DMS153 treated with DMSO at 0.1 percent for 48 hours (cell line): ENCODE measurements around the gene FBXL19.
"Not testable (repeated sequence)": the region's sequence is repeated elsewhere in the genome, so short reads cannot be mapped to it uniquely, and the experiment has no call there.

Experiments used
- DNase-seq: peaks from one replicate; lab custom pipeline; 2025; ENCODE audit not compliant: unreplicated experiment; lab: John Stamatoyannopoulos, UW

Gene FBXL19

GRCh38 chr16:30921748-30922419 lies 1.5 kb upstream of the FBXL19 start:
- DNase-seq = peak; percentile 90

DNA sequence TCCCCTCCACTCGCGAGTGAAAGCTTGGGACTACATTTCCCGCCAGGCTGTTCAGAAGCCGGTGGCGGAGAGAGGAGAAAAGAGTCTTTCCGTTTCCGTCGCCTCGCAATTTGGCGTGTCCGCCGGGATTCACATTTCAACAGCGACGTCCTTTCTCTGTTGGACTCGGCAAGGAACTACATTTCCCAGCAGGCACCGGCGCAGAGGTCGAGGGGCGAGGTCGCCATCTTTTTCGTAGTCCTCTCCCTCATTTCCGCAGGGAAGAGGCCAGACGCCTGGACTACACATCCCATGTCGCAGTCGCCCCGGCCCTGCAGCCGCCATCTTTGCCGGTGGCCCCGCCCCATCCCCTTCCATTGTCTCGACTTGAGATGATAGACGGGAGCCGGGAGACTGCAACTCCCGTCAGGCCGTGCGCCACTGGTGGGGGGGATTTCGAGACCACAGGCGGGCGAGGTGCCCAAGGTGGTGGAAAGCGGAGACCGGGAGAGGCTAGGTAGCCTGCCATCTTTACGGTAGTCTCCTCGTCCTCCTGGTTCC lies 882 bp upstream of the FBXL19 start:
- peak; percentile 98 for DNase-seq

DNA sequence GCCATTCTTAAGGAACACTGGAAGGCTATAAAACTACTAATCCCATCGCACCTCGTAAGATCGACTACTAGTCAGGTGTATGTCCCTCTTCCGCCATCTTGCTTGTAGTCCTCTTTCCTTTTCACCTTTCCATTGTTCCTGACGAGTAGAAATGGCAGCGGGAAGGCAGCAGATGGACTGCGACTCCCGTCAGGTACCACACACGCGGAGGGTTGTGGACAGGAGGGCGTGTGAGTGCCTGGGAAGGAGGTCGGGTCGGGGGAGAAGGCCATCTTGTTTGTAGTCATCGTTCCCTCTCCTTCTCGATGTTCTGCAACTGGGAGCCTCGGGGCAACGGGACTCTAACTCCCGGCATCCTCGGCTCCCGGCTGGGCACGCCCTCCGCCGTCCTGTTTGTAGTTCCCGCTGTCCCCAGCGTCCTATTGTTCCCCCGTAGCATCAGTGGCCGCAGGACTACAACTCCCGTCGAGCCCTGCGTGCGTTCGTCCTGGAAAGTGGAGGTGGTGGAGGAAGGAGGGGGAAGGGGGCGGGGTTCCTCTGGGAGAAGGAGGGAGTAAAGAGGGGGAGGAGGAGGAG lies 324 bp upstream of the FBXL19 start:
- peak; percentile 97 for DNase-seq

GRCh38 chr16:30924076-30924912 lies 922 bp downstream of the FBXL19 start:
- DNase-seq = no peak

- DNase-seq = no peak
Measured at GRCh38 chr16:30924913-30925631, 1.7 kb downstream of the FBXL19 start.

- DNase-seq = no peak
Measured at GRCh38 chr16:30925632-30925987, 2.2 kb downstream of the FBXL19 start.

- no peak for DNase-seq
Measured at GRCh38 chr16:30925995-30926811, 2.8 kb downstream of the FBXL19 start.

GRCh38 chr16:30926937-30927788 lies 3.8 kb downstream of the FBXL19 start:
- DNase-seq = no peak

- DNase-seq = peak; percentile 90
Measured at GRCh38 chr16:30927789-30928378, 4.5 kb downstream of the FBXL19 start.

GRCh38 chr16:30928390-30928789 lies 5.0 kb downstream of the FBXL19 start:
- no peak for DNase-seq

DNA sequence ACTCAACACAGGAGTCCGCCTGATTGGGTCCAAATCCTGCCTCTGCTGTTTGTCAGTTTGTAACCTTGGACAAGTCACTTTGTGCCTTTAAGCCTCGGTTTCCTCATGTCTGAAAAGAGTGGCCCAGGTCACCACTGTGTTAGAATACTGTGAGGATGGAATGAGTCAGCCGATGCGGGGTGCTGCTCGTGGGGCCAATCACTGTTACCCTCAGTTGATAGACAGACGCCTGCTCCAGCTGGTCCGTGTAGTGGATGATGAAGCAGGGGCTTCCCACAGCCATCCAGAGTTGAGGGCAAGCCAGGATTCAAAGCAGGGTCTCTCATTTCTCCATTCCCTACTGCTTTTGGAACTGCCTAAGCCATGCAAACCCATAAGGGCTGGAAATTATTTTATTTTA lies 5.8 kb downstream of the FBXL19 start:
- DNase-seq = no peak

- DNase-seq = no peak
Measured at GRCh38 chr16:30930160-30930571, 6.8 kb downstream of the FBXL19 start.

- no peak for DNase-seq
Measured at GRCh38 chr16:30931068-30931650, 7.8 kb downstream of the FBXL19 start.

DNA sequence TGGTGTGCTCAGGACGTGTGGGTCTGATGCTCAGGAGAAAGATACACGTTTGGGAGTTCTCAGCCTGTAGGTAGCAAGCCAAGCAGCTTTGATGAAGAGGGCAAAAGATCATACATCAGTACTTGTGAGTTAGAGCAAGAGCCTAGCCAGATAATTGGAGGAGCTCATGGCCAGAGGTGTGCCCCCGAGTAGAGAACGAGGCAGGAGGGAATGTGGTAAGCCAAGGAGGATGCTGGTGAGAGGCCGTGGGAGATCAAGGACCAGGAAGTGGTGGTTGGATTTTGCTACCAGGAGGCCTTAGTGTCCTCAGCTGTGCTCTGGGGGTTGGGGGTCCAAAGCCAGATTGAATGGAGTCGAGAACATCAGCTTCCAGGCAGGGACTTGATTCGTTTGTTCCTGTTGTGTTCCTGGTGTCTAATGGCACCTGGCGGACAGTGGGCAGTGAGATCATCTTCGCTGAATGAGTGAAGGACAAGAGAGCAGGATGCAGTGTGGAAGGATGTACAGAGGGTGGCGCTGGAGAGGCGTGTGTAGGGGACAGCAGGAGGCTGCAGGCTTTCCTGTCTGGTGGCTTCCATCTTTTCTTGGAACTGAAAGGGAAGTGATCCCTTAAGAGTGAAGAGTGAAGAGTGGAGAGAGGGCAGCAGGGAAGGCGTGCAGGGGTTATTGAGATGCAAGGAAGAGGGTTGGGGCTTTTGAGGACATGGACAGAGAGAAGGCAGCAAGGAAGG lies 11.6 kb downstream of the FBXL19 start:
- DNase-seq = no peak

GRCh38 chr16:30937692-30938091 lies 14.3 kb downstream of the FBXL19 start:
- DNase-seq = no peak

- DNase-seq = not testable (repeated sequence)
Measured at GRCh38 chr16:30939571-30939970, 16.2 kb downstream of the FBXL19 start.

- DNase-seq = peak; percentile 42
Measured at GRCh38 chr16:30941600-30942425, 18.4 kb downstream of the FBXL19 start.
